Measurements from ENCODE around the gene POC1B.

POC1B gene

GRCh38 chr12:89383235-89384049 lies 142.4 kb downstream of the POC1B start:
- CTCF ChIA-PET: no interaction called here
- no peak for DNase-seq (ENCODE audit: extremely low spot score)
- POLR2A ChIA-PET: no interaction called here
- TF ChIP-seq ZNF384 (IDR thresholded peaks at IDR 0.05): no peak
- TF ChIP-seq FOXA1 (IDR thresholded peaks at IDR 0.05): no peak
- no peak for TF ChIP-seq SUZ12 (IDR thresholded peaks at IDR 0.05)

GRCh38 chr12:89382328-89382727 lies 143.5 kb downstream of the POC1B start:
- POLR2A ChIA-PET: no interaction called here
- no peak for DNase-seq (ENCODE audit: extremely low spot score)
- CTCF ChIA-PET: no interaction called here
- TF ChIP-seq CTBP1 (IDR thresholded peaks at IDR 0.05; ENCODE audit: borderline replicate concordance) (no peak), TARDBP (IDR thresholded peaks at IDR 0.05) (no peak), FOXM1 (IDR thresholded peaks at IDR 0.05; ENCODE audit: borderline replicate concordance) (no peak), FOXA1 (IDR thresholded peaks at IDR 0.05) (no peak), ZNF384 (IDR thresholded peaks at IDR 0.05) (no peak), ARNT (IDR thresholded peaks at IDR 0.05) (no peak), ELF4 (IDR thresholded peaks at IDR 0.05) (no peak), HDGF (IDR thresholded peaks at IDR 0.05; ENCODE audit: borderline replicate concordance) (no peak), L3MBTL2 (conservative IDR thresholded peaks at IDR 0.05) (no peak), SUZ12 (IDR thresholded peaks at IDR 0.05) (no peak), BHLHE40 (IDR thresholded peaks at IDR 0.05; ENCODE audit: borderline replicate concordance) (no peak), LEF1 (IDR thresholded peaks at IDR 0.05; ENCODE audit: borderline replicate concordance) (no peak), SP1 (IDR thresholded peaks at IDR 0.05) (no peak), NFRKB (IDR thresholded peaks at IDR 0.05) (no peak), PKNOX1 (IDR thresholded peaks at IDR 0.05) (no peak)

GRCh38 chr12:89379839-89380467 lies 145.9 kb downstream of the POC1B start:
- CTCF ChIA-PET: no interaction called here
- POLR2A ChIA-PET: no interaction called here
- TF ChIP-seq SUZ12 (IDR thresholded peaks at IDR 0.05) (no peak), SP1 (IDR thresholded peaks at IDR 0.05) (no peak), BHLHE40 (IDR thresholded peaks at IDR 0.05; ENCODE audit: borderline replicate concordance) (no peak), HDGF (IDR thresholded peaks at IDR 0.05; ENCODE audit: borderline replicate concordance) (no peak), FOXK2 (IDR thresholded peaks at IDR 0.05) (no peak), PKNOX1 (IDR thresholded peaks at IDR 0.05) (no peak), CTBP1 (IDR thresholded peaks at IDR 0.05; ENCODE audit: borderline replicate concordance) (no peak), ARNT (IDR thresholded peaks at IDR 0.05) (no peak), FOXA1 (IDR thresholded peaks at IDR 0.05) (no peak), ELF4 (IDR thresholded peaks at IDR 0.05) (no peak), NFRKB (IDR thresholded peaks at IDR 0.05) (no peak), L3MBTL2 (conservative IDR thresholded peaks at IDR 0.05) (no peak), LEF1 (IDR thresholded peaks at IDR 0.05; ENCODE audit: borderline replicate concordance) (no peak), ZNF384 (IDR thresholded peaks at IDR 0.05) (no peak), TARDBP (IDR thresholded peaks at IDR 0.05) (no peak), FOXM1 (IDR thresholded peaks at IDR 0.05; ENCODE audit: borderline replicate concordance) (no peak)
- no peak for DNase-seq (ENCODE audit: extremely low spot score)

GRCh38 chr12:89379148-89379838 lies 146.6 kb downstream of the POC1B start:
- ChIA-PET POLR2A (no interaction called here), CTCF (no interaction called here)
- no peak for DNase-seq (ENCODE audit: extremely low spot score)
- TF ChIP-seq ELF4 (IDR thresholded peaks at IDR 0.05): no peak
- TF ChIP-seq NFRKB (IDR thresholded peaks at IDR 0.05): no peak
- TF ChIP-seq PKNOX1 (IDR thresholded peaks at IDR 0.05): no peak
- no peak for TF ChIP-seq SP1 (IDR thresholded peaks at IDR 0.05)
- TF ChIP-seq FOXM1 (IDR thresholded peaks at IDR 0.05; ENCODE audit: borderline replicate concordance): no peak
- TF ChIP-seq L3MBTL2 (conservative IDR thresholded peaks at IDR 0.05): no peak
- no peak for TF ChIP-seq FOXA1 (IDR thresholded peaks at IDR 0.05)
- TF ChIP-seq CTBP1 (IDR thresholded peaks at IDR 0.05; ENCODE audit: borderline replicate concordance): no peak
- no peak for TF ChIP-seq ARNT (IDR thresholded peaks at IDR 0.05)
- TF ChIP-seq SUZ12 (IDR thresholded peaks at IDR 0.05): no peak

GRCh38 chr12:89376844-89377243 lies 149.0 kb downstream of the POC1B start:
- ChIA-PET CTCF (no interaction called here), POLR2A (no interaction called here)
- no peak for TF ChIP-seq HDGF (IDR thresholded peaks at IDR 0.05; ENCODE audit: borderline replicate concordance)
- TF ChIP-seq NFRKB (IDR thresholded peaks at IDR 0.05): no peak
- no peak for TF ChIP-seq FOXK2 (IDR thresholded peaks at IDR 0.05)
- TF ChIP-seq ZNF384 (IDR thresholded peaks at IDR 0.05): no peak
- no peak for TF ChIP-seq SP1 (IDR thresholded peaks at IDR 0.05)
- TF ChIP-seq CTBP1 (IDR thresholded peaks at IDR 0.05; ENCODE audit: borderline replicate concordance): no peak
- no peak for TF ChIP-seq L3MBTL2 (conservative IDR thresholded peaks at IDR 0.05)
- TF ChIP-seq LEF1 (IDR thresholded peaks at IDR 0.05; ENCODE audit: borderline replicate concordance): no peak
- TF ChIP-seq FOXM1 (IDR thresholded peaks at IDR 0.05; ENCODE audit: borderline replicate concordance): no peak
- TF ChIP-seq ARNT (IDR thresholded peaks at IDR 0.05): no peak
- TF ChIP-seq SUZ12 (IDR thresholded peaks at IDR 0.05): no peak
- TF ChIP-seq PKNOX1 (IDR thresholded peaks at IDR 0.05): no peak
- DNase-seq (ENCODE audit: extremely low spot score): no peak
